Endothelial cell of umbilical vein (primary cell): ENCODE data around the gene SKAP1. TPM values are rescaled to one million over a fixed set of nuclear protein-coding genes. Genes with fewer than 3 reads are reported as not detected.

ENCODE experiments used
- BruUV-seq: library from RNA; stranded (reverse); fragments of 400-500 nt; replicated peaks from 2 replicates; lab custom pipeline; 2021; lab: Mats Ljungman, UMichigan
- CTCF ChIA-PET: fragments of 300-600, 350-600 bp; sonication (Branson Sonifier 250); formaldehyde crosslinking; loops from one replicate; lab custom pipeline; 2021; ENCODE audit warnings: antibody characterized with exemption, inconsistent platforms; lab: Charles Lee
- POLR2A ChIA-PET: fragments of 300-600, 350-600 bp; sonication (Branson Sonifier 250); formaldehyde crosslinking; loops from one replicate; lab custom pipeline; 2021; ENCODE audit warnings: antibody characterized with exemption, inconsistent platforms; lab: Charles Lee
- DNase-seq: peaks from one replicate; pipeline ENCODE4 v3.0.0-alpha.2; 2011; ENCODE audit warnings: low read depth, low spot score
- FAIRE-seq: peaks from 2 replicates; lab custom pipeline; 2011; peaks lifted over from hg19 to GRCh38; lab: Jason Lieb, UNC
- H2AFZ ChIP-seq: 2 replicates; pipeline ENCODE4 v1.6.0; 2012; ENCODE audit warnings: low read depth, low read length, control low read depth, inconsistent platforms
- H3K27ac ChIP-seq: 2 replicates; pipeline ENCODE4 v1.5.1; 2011; ENCODE audit warnings: low read depth, mild to moderate bottlenecking, control low read depth, low read length, moderate library complexity; ENCODE audit not compliant: insufficient read depth
- H3K27me3 ChIP-seq, 2 experiments: 2 replicates each; pipeline versions ENCODE4 v1.6.0 to v1.6.1; 2011; ENCODE audit warnings: low read length in 2 of 2, mixed read lengths in 1 of 2; ENCODE audit not compliant: control insufficient read depth in 2 of 2, insufficient read depth in 2 of 2
- H3K36me3 ChIP-seq, 2 experiments: 2 replicates in 1 of 2; 3 replicates in 1 of 2; pipeline ENCODE4 v1.5.1; 2011; ENCODE audit warnings: low read length in 2 of 2, mild to moderate bottlenecking in 1 of 2, moderate library complexity in 1 of 2; ENCODE audit not compliant: control insufficient read depth in 2 of 2, insufficient read depth in 2 of 2; ENCODE audit errors: extremely low read depth in 1 of 2
- H3K4me1 ChIP-seq: 3 replicates; pipeline ENCODE4 v1.5.1; 2011; ENCODE audit warnings: mild to moderate bottlenecking, low read length; ENCODE audit not compliant: control insufficient read depth, insufficient read depth; ENCODE audit errors: extremely low read depth
- H3K4me2 ChIP-seq: 2 replicates; pipeline ENCODE4 v1.6.1; 2011; ENCODE audit warnings: low read length, control low read depth, mixed read lengths; ENCODE audit not compliant: insufficient read depth
- H3K4me3 ChIP-seq, 3 experiments: fragments of 200-600 bp in 1 of 3; sonication (generic), shearing (Covaris generic) in 1 of 3; replicated peaks in 1 of 3; 2 replicates each; pipeline ENCODE4 v1.5.1; 2011 to 2016; ENCODE audit warnings: control low read depth in 3 of 3, low read length in 3 of 3, mild to moderate bottlenecking in 2 of 3, inconsistent platforms in 1 of 3, low read depth in 1 of 3, moderate library complexity in 1 of 3; ENCODE audit not compliant: insufficient read depth in 1 of 3
- H3K79me2 ChIP-seq: 2 replicates; pipeline ENCODE4 v1.6.0; 2012; ENCODE audit warnings: low read length, inconsistent platforms; ENCODE audit not compliant: control insufficient read depth, insufficient read depth
- H3K9ac ChIP-seq: replicated peaks from 2 replicates; pipeline ENCODE3; 2011; ENCODE audit warnings: low read length, control low read depth; ENCODE audit not compliant: insufficient read depth; ENCODE audit errors: extremely low read depth
- H3K9me1 ChIP-seq: replicated peaks from 3 replicates; pipeline ENCODE4 v1.6.0; 2011; ENCODE audit warnings: mild to moderate bottlenecking, low read length; ENCODE audit not compliant: control insufficient read depth, insufficient read depth; ENCODE audit errors: extremely low read depth
- H3K9me3 ChIP-seq: replicated peaks from 2 replicates; pipeline ENCODE4 v1.5.1; 2012; ENCODE audit warnings: low read length, inconsistent platforms; ENCODE audit not compliant: control insufficient read depth, insufficient read depth
- H4K20me1 ChIP-seq: replicated peaks from 2 replicates; pipeline ENCODE3; 2011; ENCODE audit warnings: mild to moderate bottlenecking, low read length; ENCODE audit not compliant: control insufficient read depth, insufficient read depth; ENCODE audit errors: extremely low read depth
- FOS ChIP-seq: IDR thresholded peaks from 2 replicates; pipeline ENCODE4 v1.6.1; 2011; ENCODE audit warnings: mild to moderate bottlenecking, low read length, moderate library complexity, borderline replicate concordance; ENCODE audit not compliant: insufficient read depth
- GATA2 ChIP-seq: IDR thresholded peaks from 2 replicates; pipeline ENCODE4 v1.7.0; 2011; ENCODE audit warnings: low read depth, mild to moderate bottlenecking, moderate library complexity, mixed read lengths, low read length; ENCODE audit not compliant: insufficient read length, insufficient read depth
- JUN ChIP-seq: IDR thresholded peaks from 2 replicates; pipeline ENCODE4 v1.6.1; 2011; ENCODE audit warnings: borderline replicate concordance, low read depth; ENCODE audit not compliant: insufficient read length, insufficient read depth
- MYC ChIP-seq: IDR thresholded peaks from one replicate; pipeline ENCODE4 v1.6.1; 2011; ENCODE audit warnings: mild to moderate bottlenecking, low read depth, low read length
- POLR2A ChIP-seq: IDR thresholded peaks from 2 replicates; pipeline ENCODE4 v1.6.1; 2012; ENCODE audit warnings: low read depth, mild to moderate bottlenecking, control low read depth, low read length
- POLR2AphosphoS5 ChIP-seq: IDR thresholded peaks from 2 replicates; pipeline ENCODE4 v1.6.1; 2012; ENCODE audit warnings: low read depth, mild to moderate bottlenecking, control low read depth, low read length, moderate library complexity; ENCODE audit not compliant: insufficient read depth
- dilution Hi-C: fragments of 300-500 bp; cut with MboI; formaldehyde crosslinking; loops from one replicate; pipeline ENCODE4 v1.15.0; 2019; ENCODE audit warnings: low sequenced_read_pairs; ENCODE audit not compliant: extremely low pct_ligation_motif_present
- intact Hi-C: fragments of 100-400 bp; cut with micrococcal nuclease; formaldehyde crosslinking; loops from one replicate; pipeline ENCODE4 v1.10.0; 2022
- polyA plus RNA-seq, 4 experiments: library from polyadenylated mRNA; depleted of rRNA in 3 of 4; stranded (reverse) in 3 of 4; unstranded in 1 of 4; fragments of >200 nt; gene quantifications; 2 replicates each; pipeline versions ENCODE4 v1.2.1 to v1.2.3, GENCODE V29; 2011 to 2012; ENCODE audit warnings: missing spikeins in 1 of 4
- total RNA-seq: library from RNA; stranded (reverse); gene quantifications from 2 replicates; pipeline ENCODE4 v1.2.3, GENCODE V29; 2021
- TF ChIP-seq, protein P1 (sequence below): IDR thresholded peaks from 2 replicates; pipeline ENCODE4 v1.6.1; 2011; ENCODE audit not compliant: insufficient read depth, insufficient read length
- TF ChIP-seq, protein P2 (sequence below), 2 donors: IDR thresholded peaks; 1 replicate in 1 of 2; 2 replicates in 1 of 2; pipeline ENCODE4 v1.5.1; 2011; ENCODE audit warnings: low read length in 2 of 2, mild to moderate bottlenecking in 2 of 2, moderate library complexity in 2 of 2, control low read depth in 1 of 2, inconsistent platforms in 1 of 2, low read depth in 1 of 2; ENCODE audit not compliant: insufficient read depth in 1 of 2; ENCODE audit errors: extremely low read depth in 1 of 2

The SKAP1 gene
- total and polyA plus RNA-seq, 2 donors (not counting 3 experiments of a cell fraction or from before 2014, with no cell fraction given), result 0.75 TPM; not detected in 1

DNA sequence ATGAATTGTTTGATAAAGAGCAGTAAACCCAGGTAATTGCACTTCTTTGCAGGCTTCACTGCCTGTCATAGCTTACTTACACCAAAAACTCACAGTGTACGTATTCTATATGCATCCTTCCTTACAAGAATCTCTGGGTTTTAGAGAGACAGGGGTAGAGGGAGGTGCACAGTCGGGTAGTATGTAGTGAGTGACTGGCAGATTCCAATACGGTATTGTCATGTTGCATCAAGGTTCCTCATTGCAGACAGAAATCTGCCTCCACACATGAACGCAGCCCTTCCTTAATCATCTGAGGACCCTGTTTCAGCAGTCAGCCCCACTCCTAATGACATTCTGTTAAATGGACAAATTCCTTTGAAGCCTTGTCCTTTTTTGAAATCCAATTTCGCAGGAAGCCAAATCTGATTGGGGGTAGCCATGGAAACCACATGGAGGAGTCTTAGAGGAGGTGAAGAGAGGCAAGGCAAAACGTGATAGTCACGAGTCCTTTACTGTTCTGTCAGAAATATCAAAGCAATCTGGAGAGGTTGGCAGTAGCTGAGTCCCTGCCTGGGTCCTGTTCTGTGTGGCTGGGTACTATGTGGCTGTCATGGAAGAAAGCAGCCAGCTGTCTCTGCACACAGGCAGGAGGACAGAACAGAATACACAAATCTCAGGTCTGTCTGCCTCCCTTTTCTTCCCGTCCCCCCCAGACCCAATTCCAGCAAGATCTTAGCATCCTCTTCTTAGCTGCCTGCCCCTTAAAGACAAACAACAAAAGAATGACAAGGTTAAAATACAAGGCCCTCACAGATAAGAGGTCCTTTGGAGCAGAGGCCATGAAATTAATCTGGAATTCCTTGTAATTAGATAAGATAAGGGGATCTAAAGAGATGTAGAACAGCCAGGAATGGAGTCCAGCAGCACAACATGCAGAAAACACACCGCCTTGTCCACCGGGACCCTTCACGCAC lies 3.1 kb upstream of the SKAP1 start:
- dilution Hi-C loops, result no loop called here
- no peaks in the 10 kb centered on the region for H4K20me1 ChIP-seq
- DNase-seq (no peak), FAIRE-seq (no peak)
- no peak overlapping the region for H2AFZ ChIP-seq
- H3K9me3 ChIP-seq, result no peaks in the 10 kb centered on the region
- no peak overlapping the region for H3K27ac ChIP-seq
- no peaks in the 10 kb centered on the region for H3K4me1 ChIP-seq
- ChIA-PET POLR2A (no interaction called here), CTCF (interaction anchor here (1.1 kb wide), 1 partner anchor 173 kb away, joined by 3 read pairs; no protein-coding TSS in a partner anchor)
- no peak overlapping the region for H3K9ac ChIP-seq
- BruUV-seq, result no TSS peak
- no peaks in the 10 kb centered on the region for H3K36me3 ChIP-seq
- H3K79me2 ChIP-seq, result no peaks in the 10 kb centered on the region
- no peak for TF ChIP-seq POLR2A
- TF ChIP-seq, protein P1, sequence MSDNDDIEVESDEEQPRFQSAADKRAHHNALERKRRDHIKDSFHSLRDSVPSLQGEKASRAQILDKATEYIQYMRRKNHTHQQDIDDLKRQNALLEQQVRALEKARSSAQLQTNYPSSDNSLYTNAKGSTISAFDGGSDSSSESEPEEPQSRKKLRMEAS, result no peak
- TF ChIP-seq POLR2AphosphoS5, result no peak
- TF ChIP-seq, protein P2, sequence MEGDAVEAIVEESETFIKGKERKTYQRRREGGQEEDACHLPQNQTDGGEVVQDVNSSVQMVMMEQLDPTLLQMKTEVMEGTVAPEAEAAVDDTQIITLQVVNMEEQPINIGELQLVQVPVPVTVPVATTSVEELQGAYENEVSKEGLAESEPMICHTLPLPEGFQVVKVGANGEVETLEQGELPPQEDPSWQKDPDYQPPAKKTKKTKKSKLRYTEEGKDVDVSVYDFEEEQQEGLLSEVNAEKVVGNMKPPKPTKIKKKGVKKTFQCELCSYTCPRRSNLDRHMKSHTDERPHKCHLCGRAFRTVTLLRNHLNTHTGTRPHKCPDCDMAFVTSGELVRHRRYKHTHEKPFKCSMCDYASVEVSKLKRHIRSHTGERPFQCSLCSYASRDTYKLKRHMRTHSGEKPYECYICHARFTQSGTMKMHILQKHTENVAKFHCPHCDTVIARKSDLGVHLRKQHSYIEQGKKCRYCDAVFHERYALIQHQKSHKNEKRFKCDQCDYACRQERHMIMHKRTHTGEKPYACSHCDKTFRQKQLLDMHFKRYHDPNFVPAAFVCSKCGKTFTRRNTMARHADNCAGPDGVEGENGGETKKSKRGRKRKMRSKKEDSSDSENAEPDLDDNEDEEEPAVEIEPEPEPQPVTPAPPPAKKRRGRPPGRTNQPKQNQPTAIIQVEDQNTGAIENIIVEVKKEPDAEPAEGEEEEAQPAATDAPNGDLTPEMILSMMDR (IDR thresholded peaks at IDR 0.05; ENCODE audit: extremely low read depth in 1 of 2, insufficient read depth in 1 of 2, low read depth in 1 of 2, low read length in 2 of 2), result no peak
- no peak for TF ChIP-seq FOS
- no peak for TF ChIP-seq JUN
- no peak for TF ChIP-seq MYC
- no peak for TF ChIP-seq GATA2
- H3K4me2 ChIP-seq, result no peak overlapping the region
- no peaks in the 10 kb centered on the region for H3K9me1 ChIP-seq
- no peak overlapping the region for H3K4me3 ChIP-seq
- H3K27me3 ChIP-seq, result peaks cover 65 to 77% of the 10 kb centered on the region in 2 experiments
- intact Hi-C loops, result no loop called here
